Gastroesophageal sphincter (tissue), 4 donors: Measurements from ENCODE around the gene CAMK1D. TPM values are rescaled to one million over a fixed set of nuclear protein-coding genes. Genes with fewer than 3 reads are reported as not detected.

Source experiments
- ATAC-seq: fragments of 150-250 bp; one replicate; pipeline ENCODE4 v1.9.1; 2016; ENCODE audit warnings: mild to moderate bottlenecking, moderate library complexity
- H3K27ac ChIP-seq, 4 donors: fragments of 200-600 bp; sonication (generic) in 3 of 4; 1 replicate in 3 of 4; 2 replicates in 1 of 4; pipeline ENCODE4 v1.5.1; 2016 to 2019
- H3K27me3 ChIP-seq: fragments of 200-600 bp; sonication (generic); one replicate; pipeline ENCODE4 v1.5.1; 2019
- H3K36me3 ChIP-seq, 2 donors: fragments of 200-600 bp; sonication (generic); one replicate each; pipeline ENCODE4 v1.5.1; 2019; ENCODE audit warnings: control low read depth in 1 of 2
- H3K4me1 ChIP-seq, 3 donors: fragments of 200-600 bp; sonication (generic); 1 replicate in 2 of 3; 2 replicates in 1 of 3; pipeline ENCODE4 v1.5.1; 2016 to 2019; ENCODE audit warnings: control low read depth in 2 of 3
- H3K4me3 ChIP-seq, 2 donors: fragments of 200-600 bp; sonication (generic); one replicate each; pipeline ENCODE4 v1.5.1; 2019; ENCODE audit warnings: mild to moderate bottlenecking in 1 of 2, moderate library complexity in 1 of 2
- H3K9me3 ChIP-seq, 3 donors: fragments of 200-600 bp; sonication (generic); one replicate each; pipeline ENCODE4 v1.5.1; 2017 to 2019; ENCODE audit warnings: control low read depth in 2 of 3
- EP300 ChIP-seq: sonication (generic); formaldehyde crosslinking; IDR thresholded peaks from one replicate; pipeline ENCODE4 v1.6.1; 2017; ENCODE audit warnings: antibody characterized with exemption, mild to moderate bottlenecking
- POLR2A ChIP-seq, 2 donors: fragments of 450-650 bp; IDR thresholded peaks; one replicate each; pipeline ENCODE4 v1.6.1; 2017; ENCODE audit warnings: antibody characterized with exemption in 2 of 2, mild to moderate bottlenecking in 2 of 2, moderate library complexity in 1 of 2
- POLR2AphosphoS5 ChIP-seq: sonication (generic); formaldehyde crosslinking; IDR thresholded peaks from one replicate; pipeline ENCODE4 v1.6.1; 2017; ENCODE audit warnings: antibody characterized with exemption
- WGBS, 2 donors: methylation state at CpG; one replicate each; pipeline ENCODE4 v1.1.5; 2018; ENCODE audit warnings: low coverage in 1 of 2; 5-methylcytosine and 5-hydroxymethylcytosine counted together
- total RNA-seq, 4 donors: library from RNA; depleted of rRNA; stranded (reverse); fragments of >200 nt; gene quantifications; one replicate each; pipeline ENCODE4 v1.1.0, GENCODE V29; 2016
- TF ChIP-seq, protein P1 (sequence below), 4 experiments: fragments of 200-600 bp in 2 of 4; fragments of 450-650 bp in 2 of 4; sonication (generic) in 1 of 4; IDR thresholded peaks; one replicate each; pipeline ENCODE4 v1.5.1; 2017 to 2019; ENCODE audit warnings: antibody characterized with exemption in 4 of 4, mild to moderate bottlenecking in 2 of 4, moderate library complexity in 2 of 4

The CAMK1D gene
- total RNA-seq, 4 donors from 2014 or later: 11.6 to 18.3 (median 15.3) TPM

DNA sequence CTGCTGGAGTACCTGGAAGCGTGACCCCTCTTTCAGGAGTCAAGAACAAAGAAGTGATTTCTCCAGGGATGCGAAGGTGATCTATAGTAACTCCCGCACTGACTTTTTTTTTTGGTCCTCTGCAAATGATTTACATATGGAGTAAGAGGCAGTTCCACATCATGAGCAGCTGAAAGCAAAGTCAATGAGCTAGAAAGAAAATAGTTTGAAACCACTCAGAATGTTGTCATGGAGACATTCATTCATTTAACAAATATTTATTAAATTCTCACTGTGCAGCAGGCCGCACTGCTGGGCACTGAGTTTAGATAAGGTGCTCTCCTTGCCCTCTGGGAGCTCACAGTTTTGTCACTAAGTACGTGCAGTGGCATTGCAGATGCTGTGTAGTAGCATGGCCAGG, 206.7 kb downstream of the CAMK1D start:
- H3K4me3 ChIP-seq: no peak overlapping the region
- WGBS, 2 donors: 90 to 100% methylated on average over 3 of the region's 5 CpGs
- no peak overlapping the region for H3K27ac ChIP-seq
- peaks cover 0 to 9% of the 10 kb centered on the region in 2 donors for H3K36me3 ChIP-seq
- TF ChIP-seq POLR2AphosphoS5 (no peak), POLR2A (IDR thresholded peaks at IDR 0.05) (no peak), EP300 (no peak)
- TF ChIP-seq, protein P1, sequence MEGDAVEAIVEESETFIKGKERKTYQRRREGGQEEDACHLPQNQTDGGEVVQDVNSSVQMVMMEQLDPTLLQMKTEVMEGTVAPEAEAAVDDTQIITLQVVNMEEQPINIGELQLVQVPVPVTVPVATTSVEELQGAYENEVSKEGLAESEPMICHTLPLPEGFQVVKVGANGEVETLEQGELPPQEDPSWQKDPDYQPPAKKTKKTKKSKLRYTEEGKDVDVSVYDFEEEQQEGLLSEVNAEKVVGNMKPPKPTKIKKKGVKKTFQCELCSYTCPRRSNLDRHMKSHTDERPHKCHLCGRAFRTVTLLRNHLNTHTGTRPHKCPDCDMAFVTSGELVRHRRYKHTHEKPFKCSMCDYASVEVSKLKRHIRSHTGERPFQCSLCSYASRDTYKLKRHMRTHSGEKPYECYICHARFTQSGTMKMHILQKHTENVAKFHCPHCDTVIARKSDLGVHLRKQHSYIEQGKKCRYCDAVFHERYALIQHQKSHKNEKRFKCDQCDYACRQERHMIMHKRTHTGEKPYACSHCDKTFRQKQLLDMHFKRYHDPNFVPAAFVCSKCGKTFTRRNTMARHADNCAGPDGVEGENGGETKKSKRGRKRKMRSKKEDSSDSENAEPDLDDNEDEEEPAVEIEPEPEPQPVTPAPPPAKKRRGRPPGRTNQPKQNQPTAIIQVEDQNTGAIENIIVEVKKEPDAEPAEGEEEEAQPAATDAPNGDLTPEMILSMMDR (IDR thresholded peaks at IDR 0.05): no peak
- H3K4me1 ChIP-seq: peaks cover 0 to 19% (median 0%) of the 10 kb centered on the region in 3 donors
- no peaks in the 10 kb centered on the region for H3K27me3 ChIP-seq
- no peaks in the 10 kb centered on the region for H3K9me3 ChIP-seq
- ATAC-seq: no peak

DNA sequence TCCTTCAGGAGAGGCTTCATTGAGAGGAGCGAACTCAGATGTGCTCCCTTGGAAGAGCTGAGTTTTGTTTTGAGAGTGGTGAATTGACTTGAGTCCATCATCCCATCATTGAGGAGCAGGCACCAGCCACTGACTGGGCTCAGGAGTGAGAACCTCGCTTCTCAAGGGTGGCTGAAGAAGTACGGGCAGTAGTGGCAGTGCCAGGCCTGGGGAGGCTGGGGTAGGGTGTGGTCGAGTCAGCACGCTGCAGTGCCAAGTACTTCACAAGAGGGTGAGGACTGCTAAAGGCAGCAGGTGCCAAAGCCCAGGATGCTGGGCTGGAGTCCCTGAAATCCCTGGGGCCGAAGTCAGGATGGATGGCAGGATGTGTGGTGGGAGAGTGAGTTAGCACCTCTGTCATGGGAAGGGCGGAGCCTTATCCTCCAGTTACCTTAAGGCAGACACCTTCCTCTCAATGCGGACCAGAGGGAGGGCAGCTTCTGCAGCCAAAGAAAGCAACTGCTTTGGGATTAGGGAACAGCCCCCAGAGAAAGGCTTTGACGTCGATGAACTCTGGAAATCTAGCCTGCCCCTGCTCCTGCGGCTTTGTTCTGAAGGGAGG, 210.3 kb downstream of the CAMK1D start:
- H3K27me3 ChIP-seq: no peaks in the 10 kb centered on the region
- 61 to 96% methylated on average over 3 to 4 of the region's 11 CpGs for WGBS, 2 donors
- no peaks in the 10 kb centered on the region for H3K9me3 ChIP-seq
- TF ChIP-seq, protein P1 (IDR thresholded peaks at IDR 0.05): no peak
- TF ChIP-seq POLR2A (IDR thresholded peaks at IDR 0.05) (no peak), EP300 (no peak), POLR2AphosphoS5 (no peak)
- ATAC-seq: no peak
- H3K36me3 ChIP-seq: no peaks in the 10 kb centered on the region
- no peak overlapping the region for H3K27ac ChIP-seq
- peaks cover 0 to 19% (median 0%) of the 10 kb centered on the region in 3 donors for H3K4me1 ChIP-seq
- H3K4me3 ChIP-seq: no peak overlapping the region

DNA sequence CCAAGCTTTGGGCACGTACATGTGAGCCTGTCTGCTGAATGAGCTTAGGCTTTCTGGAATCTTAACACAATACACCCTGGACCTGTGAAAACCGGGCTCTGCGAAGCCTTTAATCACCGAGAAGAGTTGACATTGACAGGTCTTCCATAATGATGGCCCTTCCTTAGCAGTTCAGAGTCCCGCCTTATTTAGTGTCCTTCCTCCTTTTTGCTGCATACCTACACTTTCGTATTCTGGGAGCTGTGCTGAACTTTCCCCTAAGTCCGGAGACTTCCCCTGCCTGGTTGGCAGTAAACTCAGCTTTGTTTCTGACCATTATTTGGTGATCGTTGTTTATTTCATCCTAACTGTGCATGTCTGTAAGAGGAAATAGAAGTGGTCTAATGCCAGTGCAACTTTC, 212.0 kb downstream of the CAMK1D start:
- no peaks in the 10 kb centered on the region for H3K36me3 ChIP-seq
- ATAC-seq: no peak
- H3K4me1 ChIP-seq: peaks cover 0 to 16% (median 0%) of the 10 kb centered on the region in 3 donors
- H3K27ac ChIP-seq: no peak overlapping the region
- no peaks in the 10 kb centered on the region for H3K27me3 ChIP-seq
- H3K4me3 ChIP-seq: no peak overlapping the region
- WGBS, 2 donors: 90 to 98% methylated on average over 5 to 8 of the region's 8 CpGs
- no peaks in the 10 kb centered on the region for H3K9me3 ChIP-seq
- TF ChIP-seq, protein P1 (IDR thresholded peaks at IDR 0.05): no peak
- TF ChIP-seq POLR2AphosphoS5 (no peak), EP300 (no peak)

DNA sequence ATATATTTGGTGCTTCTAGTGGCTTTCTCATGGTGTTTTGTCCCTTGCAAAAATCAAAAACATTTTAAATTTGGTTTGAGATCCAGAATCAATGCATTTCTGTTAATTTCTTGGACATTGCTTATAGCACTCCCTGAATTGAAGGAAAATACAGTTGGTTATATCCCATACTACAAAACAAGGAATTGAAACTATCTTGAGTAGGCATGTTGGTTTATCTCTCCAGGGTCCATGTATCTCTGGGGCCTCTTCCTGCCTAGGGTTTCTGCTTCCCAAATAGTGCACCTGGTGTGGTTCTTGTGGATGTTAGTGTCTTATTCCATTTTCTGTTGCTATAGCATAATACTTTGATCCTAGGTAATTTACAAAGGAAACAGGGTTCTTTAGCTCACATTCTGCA, 212.4 kb downstream of the CAMK1D start:
- Histone ChIP-seq H3K4me1 (peaks cover 0 to 16% (median 0%) of the 10 kb centered on the region in 3 donors), H3K36me3 (no peaks in the 10 kb centered on the region), H3K27ac (no peak overlapping the region), H3K27me3 (no peaks in the 10 kb centered on the region), H3K9me3 (no peaks in the 10 kb centered on the region), H3K4me3 (no peak overlapping the region)
- ATAC-seq: no peak
- no peak for TF ChIP-seq POLR2AphosphoS5
- no peak for TF ChIP-seq EP300
- no peak for TF ChIP-seq POLR2A (IDR thresholded peaks at IDR 0.05)
- TF ChIP-seq, protein P1 (IDR thresholded peaks at IDR 0.05): no peak

DNA sequence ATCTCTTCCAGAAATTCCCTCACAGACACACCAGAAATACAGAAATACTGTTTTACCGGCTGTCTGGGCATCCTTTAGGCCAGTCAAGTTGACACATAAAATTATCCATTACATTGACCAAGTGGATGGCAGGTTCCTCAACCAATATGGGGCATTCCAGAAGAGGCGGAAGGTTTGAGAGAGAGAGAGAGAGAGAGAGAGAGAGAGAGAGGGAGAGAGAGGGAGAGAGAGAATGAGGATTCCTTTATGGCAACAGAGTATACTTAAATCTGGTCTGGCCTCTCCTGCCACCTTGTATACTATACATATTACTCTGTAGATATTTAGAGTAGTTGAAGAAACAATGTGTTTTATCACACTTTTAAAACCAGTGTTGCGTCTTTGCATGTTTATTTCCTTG, 214.1 kb downstream of the CAMK1D start:
- Histone ChIP-seq H3K4me1 (peaks cover 0 to 21% (median 0%) of the 10 kb centered on the region in 3 donors), H3K36me3 (no peaks in the 10 kb centered on the region), H3K27me3 (no peaks in the 10 kb centered on the region), H3K27ac (no peak overlapping the region), H3K4me3 (no peak overlapping the region), H3K9me3 (no peaks in the 10 kb centered on the region)
- no peak for TF ChIP-seq EP300
- TF ChIP-seq POLR2A (IDR thresholded peaks at IDR 0.05): no peak
- TF ChIP-seq, protein P1 (IDR thresholded peaks at IDR 0.05): no peak
- TF ChIP-seq POLR2AphosphoS5: no peak
- ATAC-seq: no peak
- WGBS, 2 donors: 67 to 86% methylated on average over 3 of the region's 3 CpGs
